NB4 (cell line): ENCODE results near the gene ANKRD6.

Source experiments
- MYC ChIP-seq: IDR thresholded peaks from 2 replicates; pipeline ENCODE4 v1.6.1; 2011; ENCODE audit warnings: low read depth, low read length
- POLR2A ChIP-seq: IDR thresholded peaks from 2 replicates; pipeline ENCODE4 v1.6.1; 2011; ENCODE audit warnings: mild to moderate bottlenecking; ENCODE audit not compliant: insufficient read length; ENCODE audit errors: extremely low read depth
- TF ChIP-seq, protein P1 (sequence below): IDR thresholded peaks from one replicate; pipeline ENCODE4 v1.5.1; 2012; ENCODE audit warnings: low read depth, low read length
- TF ChIP-seq, protein P2 (sequence below): IDR thresholded peaks from 2 replicates; pipeline ENCODE4 v1.6.1; 2011; ENCODE audit warnings: low read depth, low read length

DNA sequence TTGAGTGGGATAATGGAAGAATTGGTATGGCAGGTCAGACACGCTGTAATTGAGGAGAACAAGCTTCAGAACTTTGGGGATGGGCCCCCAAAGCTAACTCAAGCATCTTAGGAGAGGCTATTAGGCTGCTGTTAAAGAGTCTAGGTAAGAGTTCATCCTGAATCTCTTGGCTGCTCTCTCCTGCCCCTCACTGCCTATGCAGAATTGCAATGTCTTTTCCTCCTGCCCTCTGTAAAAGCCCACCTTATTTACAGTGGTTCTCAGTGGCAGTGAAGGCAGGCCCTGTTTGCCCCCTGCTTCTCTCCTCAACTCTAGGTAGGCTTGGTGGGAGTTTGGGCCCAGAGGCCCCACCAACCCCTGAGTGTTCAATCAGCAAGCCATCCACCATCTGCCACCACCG, 150.6 kb downstream of the ANKRD6 start:
- TF ChIP-seq, protein P1, sequence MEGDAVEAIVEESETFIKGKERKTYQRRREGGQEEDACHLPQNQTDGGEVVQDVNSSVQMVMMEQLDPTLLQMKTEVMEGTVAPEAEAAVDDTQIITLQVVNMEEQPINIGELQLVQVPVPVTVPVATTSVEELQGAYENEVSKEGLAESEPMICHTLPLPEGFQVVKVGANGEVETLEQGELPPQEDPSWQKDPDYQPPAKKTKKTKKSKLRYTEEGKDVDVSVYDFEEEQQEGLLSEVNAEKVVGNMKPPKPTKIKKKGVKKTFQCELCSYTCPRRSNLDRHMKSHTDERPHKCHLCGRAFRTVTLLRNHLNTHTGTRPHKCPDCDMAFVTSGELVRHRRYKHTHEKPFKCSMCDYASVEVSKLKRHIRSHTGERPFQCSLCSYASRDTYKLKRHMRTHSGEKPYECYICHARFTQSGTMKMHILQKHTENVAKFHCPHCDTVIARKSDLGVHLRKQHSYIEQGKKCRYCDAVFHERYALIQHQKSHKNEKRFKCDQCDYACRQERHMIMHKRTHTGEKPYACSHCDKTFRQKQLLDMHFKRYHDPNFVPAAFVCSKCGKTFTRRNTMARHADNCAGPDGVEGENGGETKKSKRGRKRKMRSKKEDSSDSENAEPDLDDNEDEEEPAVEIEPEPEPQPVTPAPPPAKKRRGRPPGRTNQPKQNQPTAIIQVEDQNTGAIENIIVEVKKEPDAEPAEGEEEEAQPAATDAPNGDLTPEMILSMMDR, result no peak
- TF ChIP-seq POLR2A, result no peak
- TF ChIP-seq, protein P2, sequence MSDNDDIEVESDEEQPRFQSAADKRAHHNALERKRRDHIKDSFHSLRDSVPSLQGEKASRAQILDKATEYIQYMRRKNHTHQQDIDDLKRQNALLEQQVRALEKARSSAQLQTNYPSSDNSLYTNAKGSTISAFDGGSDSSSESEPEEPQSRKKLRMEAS, result no peak
- TF ChIP-seq MYC, result no peak
